Cardiac fibroblast (primary cell): ENCODE measurements around the gene PNPT1.
"Not testable (repeated sequence)": the region's sequence is repeated elsewhere in the genome, so short reads cannot be mapped to it uniquely, and the experiment has no call there.

Source experiments
- DNase-seq, 2 donors: peaks; one replicate each; pipeline versions ENCODE4 v3.0.0 to v3.0.0-alpha.2; 2010; ENCODE audit warnings: low read depth in 2 of 2
- H3K4me3 ChIP-seq, 2 donors: replicated peaks in 1 of 2; 1 replicate in 1 of 2; 2 replicates in 1 of 2; pipeline ENCODE4 v1.5.1; 2011; ENCODE audit warnings: low read depth in 2 of 2, low read length in 2 of 2, mild to moderate bottlenecking in 2 of 2, moderate library complexity in 1 of 2
- TF ChIP-seq, protein P1 (sequence below): IDR thresholded peaks from one replicate; pipeline ENCODE4 v1.5.1; 2011; ENCODE audit warnings: low read depth, mild to moderate bottlenecking, low read length, inconsistent platforms

The PNPT1 gene

GRCh38 chr2:55710025-55710424 is 16.4 kb upstream of the PNPT1 start:
- no peak overlapping the region for H3K4me3 ChIP-seq
- no peak for DNase-seq
- TF ChIP-seq, protein P1, sequence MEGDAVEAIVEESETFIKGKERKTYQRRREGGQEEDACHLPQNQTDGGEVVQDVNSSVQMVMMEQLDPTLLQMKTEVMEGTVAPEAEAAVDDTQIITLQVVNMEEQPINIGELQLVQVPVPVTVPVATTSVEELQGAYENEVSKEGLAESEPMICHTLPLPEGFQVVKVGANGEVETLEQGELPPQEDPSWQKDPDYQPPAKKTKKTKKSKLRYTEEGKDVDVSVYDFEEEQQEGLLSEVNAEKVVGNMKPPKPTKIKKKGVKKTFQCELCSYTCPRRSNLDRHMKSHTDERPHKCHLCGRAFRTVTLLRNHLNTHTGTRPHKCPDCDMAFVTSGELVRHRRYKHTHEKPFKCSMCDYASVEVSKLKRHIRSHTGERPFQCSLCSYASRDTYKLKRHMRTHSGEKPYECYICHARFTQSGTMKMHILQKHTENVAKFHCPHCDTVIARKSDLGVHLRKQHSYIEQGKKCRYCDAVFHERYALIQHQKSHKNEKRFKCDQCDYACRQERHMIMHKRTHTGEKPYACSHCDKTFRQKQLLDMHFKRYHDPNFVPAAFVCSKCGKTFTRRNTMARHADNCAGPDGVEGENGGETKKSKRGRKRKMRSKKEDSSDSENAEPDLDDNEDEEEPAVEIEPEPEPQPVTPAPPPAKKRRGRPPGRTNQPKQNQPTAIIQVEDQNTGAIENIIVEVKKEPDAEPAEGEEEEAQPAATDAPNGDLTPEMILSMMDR = no peak

DNA sequence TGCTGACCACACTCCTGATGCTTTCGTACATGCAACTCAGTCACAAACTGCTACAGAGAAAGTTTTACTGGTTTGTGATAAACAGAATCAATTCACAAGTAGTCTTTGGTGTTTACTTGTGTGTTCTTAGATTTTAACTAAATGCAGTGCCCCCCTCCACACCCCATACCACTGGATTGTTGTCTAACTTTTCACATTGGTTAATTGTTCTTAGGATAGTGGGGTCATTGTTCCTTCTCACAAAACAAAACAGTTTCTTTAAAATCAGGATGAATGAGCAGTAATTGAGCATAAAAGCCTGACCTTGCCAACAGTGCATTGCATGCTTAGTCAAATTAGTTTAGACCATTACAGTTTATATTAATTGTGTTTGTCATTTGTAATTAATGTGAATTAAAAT is 14.1 kb upstream of the PNPT1 start:
- TF ChIP-seq, protein P1 = no peak
- DNase-seq = no peak
- no peak overlapping the region for H3K4me3 ChIP-seq

GRCh38 chr2:55706258-55706657 is 12.6 kb upstream of the PNPT1 start:
- H3K4me3 ChIP-seq = not testable (repeated sequence)

DNA sequence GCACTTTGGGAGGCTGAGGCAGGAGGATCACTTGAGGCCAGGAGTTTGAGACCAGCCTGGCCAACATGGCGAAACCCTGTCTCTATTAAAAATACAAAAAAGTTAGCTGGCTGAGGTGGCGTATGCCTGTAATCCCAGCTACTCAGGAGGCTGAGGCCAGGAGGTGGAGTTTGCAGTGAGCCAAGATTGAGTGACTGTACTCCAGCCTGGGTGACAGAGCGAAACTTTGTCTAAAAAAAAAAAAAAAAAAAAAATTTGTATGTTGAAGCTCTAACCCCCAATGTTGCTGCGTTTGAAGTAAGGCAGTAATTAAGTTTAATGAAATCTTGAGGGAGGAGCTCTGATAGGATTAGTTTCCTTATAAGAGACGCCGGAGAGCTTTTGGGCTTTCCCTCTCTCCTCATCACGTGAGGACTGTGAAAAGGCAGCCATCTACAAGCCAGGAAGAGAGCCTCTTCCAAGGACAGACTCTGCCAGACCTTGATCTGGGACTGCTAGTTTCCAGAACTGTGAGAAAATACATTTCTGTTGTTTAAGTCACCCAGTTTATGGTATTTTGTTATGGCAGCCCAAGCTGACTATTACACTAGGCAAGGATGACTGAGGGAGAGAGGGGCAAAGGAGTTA is 11.5 kb upstream of the PNPT1 start:
- no peak overlapping the region for H3K4me3 ChIP-seq
- TF ChIP-seq, protein P1 = no peak
- DNase-seq = no peak

More at GRCh38 chr2:55706258-55706657, 12.6 kb upstream of the PNPT1 start:
- DNase-seq = not testable (repeated sequence)

- no peak for DNase-seq
Observed at GRCh38 chr2:55703350-55703749, 9.7 kb upstream of the PNPT1 start.

GRCh38 chr2:55692740-55693139 is 904 bp downstream of the PNPT1 start:
- DNase-seq = not testable (repeated sequence)
- peak overlapping the region; percentile 70 to 100 for H3K4me3 ChIP-seq

More at GRCh38 chr2:55703350-55703749, 9.7 kb upstream of the PNPT1 start:
- TF ChIP-seq, protein P1 = no peak
- no peak overlapping the region for H3K4me3 ChIP-seq

GRCh38 chr2:55672630-55673029 is 21.0 kb downstream of the PNPT1 start:
- peak in 1 of 2 donors; percentile 13 for DNase-seq
- H3K4me3 ChIP-seq = no peak overlapping the region
- TF ChIP-seq, protein P1 = no peak

DNA sequence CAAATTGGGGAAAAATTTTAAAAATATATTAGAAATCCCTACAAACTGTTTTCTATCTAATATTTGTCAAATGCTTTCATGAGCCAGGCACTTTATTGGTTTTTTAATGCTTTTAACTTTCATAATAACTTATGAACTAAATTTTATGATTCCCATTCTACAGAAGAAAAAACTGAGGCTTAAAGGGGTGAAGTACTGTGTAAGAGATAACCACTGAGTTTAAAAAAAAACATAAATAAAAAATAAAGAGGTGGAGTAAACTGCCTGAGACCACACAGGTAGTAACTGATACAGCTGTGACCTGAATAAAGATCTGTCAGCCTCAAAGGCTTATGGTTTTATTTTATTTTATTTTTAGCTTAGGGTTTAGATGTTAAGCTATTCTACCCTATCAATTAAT is 24.7 kb downstream of the PNPT1 start:
- no peak overlapping the region for H3K4me3 ChIP-seq
- TF ChIP-seq, protein P1 = no peak
- no peak for DNase-seq
